IMR-90 (cell line): ENCODE data around the gene SHC1. TPM values are rescaled to one million over a fixed set of nuclear protein-coding genes. Genes with fewer than 3 reads are reported as not detected.

ENCODE experiments used
- ATAC-seq: fragments of 200-7000 bp; cut with Tn5 transposase; 2 replicates; pipeline ENCODE4 v1.9.1; 2020; ENCODE audit warnings: low read depth, mild to moderate bottlenecking, moderate library complexity
- BruUV-seq: library from RNA; stranded (reverse); fragments of 400-500 nt; replicated peaks from 2 replicates; lab custom pipeline; 2021; lab: Mats Ljungman, UMichigan
- CTCF ChIA-PET: fragments of 300-600 bp; formaldehyde crosslinking; extraction: SDS; loops from one replicate; lab custom pipeline; 2021; ENCODE audit warnings: antibody characterized with exemption; lab: Yijun Ruan, JAX
- POLR2A ChIA-PET: fragments of 300-600 bp; sonication (Branson Sonifier 250); formaldehyde crosslinking; loops from one replicate; lab custom pipeline; 2022; ENCODE audit warnings: antibody characterized with exemption; ENCODE audit not compliant: unreplicated experiment; lab: Charles Lee
- DNase-seq: peaks from one replicate; pipeline ENCODE4 v3.0.0; 2013
- H2AFZ ChIP-seq: replicated peaks from 2 replicates; pipeline ENCODE3; 2013; ENCODE audit warnings: low read length, mild to moderate bottlenecking; ENCODE audit not compliant: poor library complexity
- H2AK5ac ChIP-seq: 2 replicates; pipeline ENCODE4 v1.6.1; 2013; ENCODE audit warnings: low read depth, low read length, inconsistent platforms
- H2AK9ac ChIP-seq: replicated peaks from 2 replicates; pipeline ENCODE3; 2013; ENCODE audit warnings: mild to moderate bottlenecking, low read depth, low read length, moderate library complexity; ENCODE audit not compliant: poor library complexity
- H2BK120ac ChIP-seq: 2 replicates; pipeline ENCODE4 v1.6.1; 2013; ENCODE audit warnings: low read depth, low read length, inconsistent platforms
- H2BK15ac ChIP-seq: 3 replicates; pipeline ENCODE4 v1.6.1; 2013; ENCODE audit warnings: low read depth, low read length, inconsistent platforms
- H2BK20ac ChIP-seq: 2 replicates; pipeline ENCODE4 v1.6.1; 2013; ENCODE audit warnings: low read depth, mild to moderate bottlenecking, inconsistent platforms, low read length, moderate library complexity
- H2BK5ac ChIP-seq: 2 replicates; pipeline ENCODE4 v1.6.1; 2013; ENCODE audit warnings: mild to moderate bottlenecking, low read depth, low read length, inconsistent platforms; ENCODE audit not compliant: poor library complexity, severe bottlenecking
- H3K14ac ChIP-seq: replicated peaks from 2 replicates; pipeline ENCODE4 v1.6.1; 2013; ENCODE audit warnings: low read depth, low read length, inconsistent platforms
- H3K18ac ChIP-seq: 2 replicates; pipeline ENCODE4 v1.6.1; 2013; ENCODE audit warnings: low read depth, low read length, control low read depth
- H3K23ac ChIP-seq: 2 replicates; pipeline ENCODE4 v1.6.1; 2013; ENCODE audit warnings: low read depth, low read length, inconsistent platforms
- H3K27ac ChIP-seq: 2 replicates; pipeline ENCODE4 v1.5.1; 2013; ENCODE audit warnings: mild to moderate bottlenecking, control low read depth, low read length; ENCODE audit not compliant: insufficient read depth
- H3K27me3 ChIP-seq: 2 replicates; pipeline ENCODE4 v1.6.1; 2013; ENCODE audit warnings: low read length; ENCODE audit not compliant: control insufficient read depth, insufficient read depth
- H3K36me3 ChIP-seq: 2 replicates; pipeline ENCODE4 v1.6.1; 2013; ENCODE audit warnings: low read length, mixed read lengths; ENCODE audit not compliant: control insufficient read depth, insufficient read depth
- H3K4ac ChIP-seq: 2 replicates; pipeline ENCODE4 v1.6.1; 2013; ENCODE audit warnings: low read depth, low read length, inconsistent platforms
- H3K4me1 ChIP-seq: 2 replicates; pipeline ENCODE4 v1.6.1; 2013; ENCODE audit warnings: low read length, mixed read lengths; ENCODE audit not compliant: control insufficient read depth, insufficient read depth
- H3K4me2 ChIP-seq: 2 replicates; pipeline ENCODE4 v1.6.1; 2013; ENCODE audit warnings: low read depth, mild to moderate bottlenecking, control low read depth, low read length, moderate library complexity
- H3K4me3 ChIP-seq: 2 replicates; pipeline ENCODE4 v1.5.1; 2013; ENCODE audit warnings: low read depth, mild to moderate bottlenecking, control low read depth, low read length, moderate library complexity; ENCODE audit not compliant: insufficient read depth
- H3K56ac ChIP-seq: 2 replicates; pipeline ENCODE4 v1.6.1; 2013; ENCODE audit warnings: low read length, inconsistent platforms; ENCODE audit not compliant: insufficient read depth; ENCODE audit errors: extremely low read depth
- H3K79me1 ChIP-seq, 2 experiments: 2 replicates each; pipeline ENCODE4 v1.6.1; 2013; ENCODE audit warnings: low read length in 2 of 2, inconsistent platforms in 1 of 2, low read depth in 1 of 2
- H3K9ac ChIP-seq: 2 replicates; pipeline ENCODE4 v1.6.1; 2013; ENCODE audit warnings: low read depth, low read length, control low read depth
- H3K9me1 ChIP-seq: 2 replicates; pipeline ENCODE4 v1.6.1; 2013; ENCODE audit warnings: low read length, inconsistent platforms; ENCODE audit not compliant: insufficient read depth
- H3K9me3 ChIP-seq: 2 replicates; pipeline ENCODE4 v1.6.1; 2013; ENCODE audit warnings: low read length; ENCODE audit not compliant: control insufficient read depth, insufficient read depth
- H4K20me1 ChIP-seq: 2 replicates; pipeline ENCODE4 v1.6.1; 2013; ENCODE audit warnings: low read length, inconsistent platforms; ENCODE audit not compliant: insufficient read depth
- H4K5ac ChIP-seq: 2 replicates; pipeline ENCODE4 v1.6.1; 2013; ENCODE audit warnings: mild to moderate bottlenecking, low read depth, low read length, control low read depth
- H4K8ac ChIP-seq, 2 experiments: 2 replicates each; pipeline ENCODE4 v1.6.1; 2013; ENCODE audit warnings: low read depth in 2 of 2, low read length in 2 of 2, control low read depth in 1 of 2, inconsistent platforms in 1 of 2
- H4K91ac ChIP-seq: 2 replicates; pipeline ENCODE4 v1.6.1; 2013; ENCODE audit warnings: low read depth, low read length, inconsistent platforms; ENCODE audit not compliant: insufficient read depth
- BHLHE40 ChIP-seq: fragments of 150-350 bp; IDR thresholded peaks from 2 replicates; pipeline ENCODE4 v1.6.1; 2016; ENCODE audit warnings: mild to moderate bottlenecking, low read depth, low read length
- CTCF ChIP-seq: conservative IDR thresholded peaks from 2 replicates; pipeline ENCODE4 v1.5.1; 2012; ENCODE audit warnings: mild to moderate bottlenecking, low read depth, low read length, improper control_type of control experiment
- FOS ChIP-seq: fragments of 150-350 bp; IDR thresholded peaks from 2 replicates; pipeline ENCODE4 v1.6.1; 2016; ENCODE audit warnings: low read depth, low read length
- MAZ ChIP-seq: IDR thresholded peaks from 2 replicates; pipeline ENCODE4 v1.6.1; 2012; ENCODE audit warnings: low read depth, mild to moderate bottlenecking, low read length, improper control_type of control experiment, moderate library complexity, borderline replicate concordance
- NFE2L2 ChIP-seq: fragments of 150-350 bp; IDR thresholded peaks from 2 replicates; pipeline ENCODE4 v1.6.1; 2016; ENCODE audit warnings: low read depth, mild to moderate bottlenecking, low read length
- POLR2A ChIP-seq: IDR thresholded peaks from 2 replicates; pipeline ENCODE4 v1.6.1; 2012; ENCODE audit warnings: mild to moderate bottlenecking, low read depth, low read length
- RCOR1 ChIP-seq: IDR thresholded peaks from 2 replicates; pipeline ENCODE4 v1.6.1; 2012; ENCODE audit warnings: mild to moderate bottlenecking, low read length, improper control_type of control experiment; ENCODE audit not compliant: insufficient replicate concordance
- RFX5 ChIP-seq: IDR thresholded peaks from 2 replicates; pipeline ENCODE4 v1.8.0; 2012; ENCODE audit warnings: low read depth, mild to moderate bottlenecking, low read length, moderate library complexity
- SMC3 ChIP-seq: fragments of 150-350 bp; IDR thresholded peaks from 2 replicates; pipeline ENCODE4 v1.6.1; 2016; ENCODE audit warnings: low read depth, mild to moderate bottlenecking, antibody characterized with exemption, low read length, moderate library complexity
- WGBS, 2 experiments: methylation state at CpG; one replicate each; pipeline versions ENCODE4 v1.1.5 to v1.1.7; 2013; ENCODE audit warnings: missing lambda C conversion rate in 2 of 2; ENCODE audit not compliant: insufficient read length in 1 of 2; ENCODE audit errors: extremely low coverage in 2 of 2; 5-methylcytosine and 5-hydroxymethylcytosine counted together
- dilution Hi-C: fragments of 300-500 bp; cut with HindIII; formaldehyde crosslinking; loops from one replicate; pipeline ENCODE4 v1.14.3; 2018; ENCODE audit warnings: low sequenced_read_pairs; ENCODE audit not compliant: unreplicated experiment
- in situ Hi-C: fragments of 300-500 bp; cut with MboI; formaldehyde crosslinking; loops from 3 replicates; pipeline ENCODE4 v1.14.3; 2019; ENCODE audit warnings: low sequenced_read_pairs, inconsistent platforms, mixed read lengths
- intact Hi-C: fragments of 100-400 bp; cut with micrococcal nuclease; formaldehyde crosslinking; loops from 2 replicates; pipeline ENCODE4 v1.10.0; 2022
- polyA plus RNA-seq, 3 experiments: library from polyadenylated mRNA; depleted of rRNA; stranded (reverse); fragments of >200 nt; gene quantifications; 2 replicates each; pipeline ENCODE4 v1.2.3, GENCODE V29; 2012; ENCODE audit warnings: low replicate concordance in 1 of 3
- total RNA-seq: library from RNA; depleted of rRNA; stranded (reverse); fragments of >200 nt; gene quantifications from 2 replicates; pipeline ENCODE4 v1.2.3, GENCODE V29; 2012
- TF ChIP-seq, protein P1 (sequence below): fragments of 150-350 bp; IDR thresholded peaks from 2 replicates; pipeline ENCODE4 v1.6.1; 2016; ENCODE audit warnings: low read depth, mild to moderate bottlenecking, low read length, moderate library complexity, borderline replicate concordance
- TF ChIP-seq, protein P2 (sequence below): fragments of 150-350 bp; IDR thresholded peaks from 2 replicates; pipeline ENCODE4 v1.6.1; 2017; ENCODE audit warnings: mild to moderate bottlenecking, antibody characterized with exemption, low read length, low read depth

The SHC1 gene
- total and polyA plus RNA-seq, 2 of the 4 experiments (the other 2 are of a cell fraction): 352 to 355 TPM

- H3K27ac ChIP-seq: no peak overlapping the region
- peaks cover 18 to 46% of the 10 kb centered on the region in 2 experiments for H3K79me1 ChIP-seq
- no peak overlapping the region for H2BK20ac ChIP-seq
- intact Hi-C loops (no loop called here), in situ Hi-C loops (no loop called here), dilution Hi-C loops (no loop called here)
- H2BK5ac ChIP-seq: no peak overlapping the region
- H4K20me1 ChIP-seq: peaks cover 12% of the 10 kb centered on the region; the same call in 1 of the 2 replicates
- H4K91ac ChIP-seq: no peak overlapping the region
- no peak overlapping the region for H3K4me3 ChIP-seq
- H3K14ac ChIP-seq: no peak overlapping the region
- H2BK120ac ChIP-seq: no peak overlapping the region
- no peak overlapping the region for H3K4ac ChIP-seq
- peak overlapping the region; percentile 28 for H2AK9ac ChIP-seq
- no CpG with 5 or more reads among the region's 8 CpGs for WGBS, 2 experiments
- no TSS peak for BruUV-seq
- no peak overlapping the region for H2AK5ac ChIP-seq
- H3K9ac ChIP-seq: no peak overlapping the region
- H3K36me3 ChIP-seq: peaks cover 28% of the 10 kb centered on the region
- no peak overlapping the region for H2BK15ac ChIP-seq
- H3K56ac ChIP-seq: no peak overlapping the region
- ChIA-PET POLR2A (no interaction called here), CTCF (no interaction called here)
- TF ChIP-seq NFE2L2 (no peak), POLR2A (no peak), MAZ (no peak), FOS (no peak), CTCF (no peak), RCOR1 (no peak), BHLHE40 (no peak), SMC3 (no peak), RFX5 (no peak)
- TF ChIP-seq, protein P1, sequence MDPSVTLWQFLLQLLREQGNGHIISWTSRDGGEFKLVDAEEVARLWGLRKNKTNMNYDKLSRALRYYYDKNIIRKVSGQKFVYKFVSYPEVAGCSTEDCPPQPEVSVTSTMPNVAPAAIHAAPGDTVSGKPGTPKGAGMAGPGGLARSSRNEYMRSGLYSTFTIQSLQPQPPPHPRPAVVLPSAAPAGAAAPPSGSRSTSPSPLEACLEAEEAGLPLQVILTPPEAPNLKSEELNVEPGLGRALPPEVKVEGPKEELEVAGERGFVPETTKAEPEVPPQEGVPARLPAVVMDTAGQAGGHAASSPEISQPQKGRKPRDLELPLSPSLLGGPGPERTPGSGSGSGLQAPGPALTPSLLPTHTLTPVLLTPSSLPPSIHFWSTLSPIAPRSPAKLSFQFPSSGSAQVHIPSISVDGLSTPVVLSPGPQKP: no peak
- TF ChIP-seq, protein P2, sequence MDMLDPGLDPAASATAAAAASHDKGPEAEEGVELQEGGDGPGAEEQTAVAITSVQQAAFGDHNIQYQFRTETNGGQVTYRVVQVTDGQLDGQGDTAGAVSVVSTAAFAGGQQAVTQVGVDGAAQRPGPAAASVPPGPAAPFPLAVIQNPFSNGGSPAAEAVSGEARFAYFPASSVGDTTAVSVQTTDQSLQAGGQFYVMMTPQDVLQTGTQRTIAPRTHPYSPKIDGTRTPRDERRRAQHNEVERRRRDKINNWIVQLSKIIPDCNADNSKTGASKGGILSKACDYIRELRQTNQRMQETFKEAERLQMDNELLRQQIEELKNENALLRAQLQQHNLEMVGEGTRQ: no peak
- H3K23ac ChIP-seq: no peak overlapping the region
- no peak overlapping the region for H3K4me2 ChIP-seq
- no peak overlapping the region for H4K5ac ChIP-seq
- no peak overlapping the region for H3K18ac ChIP-seq
- H3K27me3 ChIP-seq: no peaks in the 10 kb centered on the region
- H3K9me1 ChIP-seq: peaks cover 10% of the 10 kb centered on the region
- no peak overlapping the region for H4K8ac ChIP-seq
- DNase-seq (no peak), ATAC-seq (no peak)
- peak overlapping the region; percentile 58 for H2AFZ ChIP-seq
- H3K9me3 ChIP-seq: no peaks in the 10 kb centered on the region
- H3K4me1 ChIP-seq: peaks cover 4% of the 10 kb centered on the region; the same call in 1 of the 2 replicates
Measured at GRCh38 chr1:154990276-154990675, 19.7 kb upstream of the SHC1 start.
